Activated T-cell treated with anti-CD3 and anti-CD28 coated beads for 1 hour (primary cell): ENCODE measurements around the gene GAD2.
A peak's percentile ranks its signal among the peaks of the same experiment; 100 is the strongest.
"Not testable (repeated sequence)": the region's sequence is repeated elsewhere in the genome, so short reads cannot be mapped to it uniquely, and the experiment has no call there.

Experiments
- DNase-seq: peaks from one replicate; pipeline ENCODE4 v3.0.0-alpha.2; 2020; ENCODE audit warnings: low read depth

Gene GAD2

DNA sequence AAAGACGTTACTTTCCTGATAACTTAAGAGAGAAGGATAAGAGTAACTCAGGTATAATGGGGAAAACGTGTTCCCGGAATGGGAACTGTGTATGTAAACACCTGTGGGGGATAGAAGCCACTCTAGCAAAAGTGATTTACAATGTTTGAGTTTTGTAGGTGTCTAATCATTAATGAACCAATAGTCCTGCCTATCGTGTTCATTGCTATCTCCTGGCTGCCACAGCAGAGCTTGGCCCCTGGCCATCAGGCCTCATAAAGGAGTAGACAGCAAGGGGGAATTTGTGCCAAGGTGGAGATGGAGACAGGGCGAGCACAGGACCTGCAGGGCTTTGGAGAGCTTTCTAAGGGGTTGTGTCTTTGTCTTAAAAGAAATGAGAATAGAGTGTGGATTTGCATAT lies 102.1 kb downstream of the GAD2 start:
- no peak for DNase-seq

DNA sequence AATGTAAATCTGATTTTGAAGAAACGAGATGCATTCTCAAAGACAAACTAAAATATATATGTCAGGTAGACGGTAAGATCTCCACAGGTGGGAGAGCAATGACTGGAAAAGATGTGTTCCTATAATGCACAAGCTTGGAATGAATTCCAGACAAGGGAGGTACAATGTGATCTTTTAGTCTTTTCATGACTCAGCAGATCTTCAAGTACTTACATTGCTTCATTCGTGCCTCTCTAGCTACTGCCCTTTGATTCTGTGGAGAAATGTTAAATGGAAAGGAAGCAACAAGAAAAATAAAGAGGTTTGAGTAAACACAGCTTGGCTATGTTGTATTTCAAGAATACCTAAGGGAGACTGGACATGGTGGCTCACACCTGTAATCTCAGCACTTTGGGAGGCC lies 106.6 kb downstream of the GAD2 start:
- no peak for DNase-seq

DNA sequence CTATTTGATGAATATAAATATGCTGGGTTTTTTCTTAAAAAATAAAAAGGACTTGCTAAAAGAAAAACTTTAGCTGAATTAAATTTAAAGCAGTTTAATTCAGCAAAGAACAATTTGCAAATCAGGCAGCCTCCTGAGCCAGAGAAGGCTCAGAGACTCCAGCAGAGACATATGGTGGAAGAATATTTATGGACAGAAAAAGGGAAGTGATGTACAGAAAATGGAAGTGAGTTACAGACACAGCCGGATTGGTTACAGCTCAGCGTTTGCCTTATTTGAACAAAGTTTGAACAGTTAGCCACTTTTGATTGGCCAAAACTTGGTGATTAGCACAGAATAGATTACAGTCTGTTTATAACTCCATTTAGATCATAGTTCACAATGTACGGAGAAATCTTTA lies 110.3 kb downstream of the GAD2 start:
- no peak for DNase-seq

DNA sequence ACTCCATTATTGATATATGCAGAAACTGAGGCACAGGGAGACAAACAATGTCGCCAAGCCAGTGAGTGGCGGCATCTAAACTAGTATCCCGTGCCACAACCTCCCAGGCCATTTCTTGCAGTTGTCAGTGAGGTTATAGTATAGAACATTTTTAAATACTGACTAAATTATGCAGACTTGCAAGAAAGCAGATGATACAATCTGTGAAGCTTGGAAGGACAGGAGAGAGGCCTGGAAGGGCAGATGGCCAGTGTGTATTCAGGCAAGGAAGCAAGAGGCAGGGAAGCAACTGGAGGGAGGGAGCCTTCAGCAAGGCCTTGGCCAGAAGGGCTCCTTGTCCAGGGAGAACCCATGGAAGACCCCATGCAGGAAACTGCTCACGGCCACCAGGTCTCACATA lies 111.2 kb downstream of the GAD2 start:
- DNase-seq: no peak

DNA sequence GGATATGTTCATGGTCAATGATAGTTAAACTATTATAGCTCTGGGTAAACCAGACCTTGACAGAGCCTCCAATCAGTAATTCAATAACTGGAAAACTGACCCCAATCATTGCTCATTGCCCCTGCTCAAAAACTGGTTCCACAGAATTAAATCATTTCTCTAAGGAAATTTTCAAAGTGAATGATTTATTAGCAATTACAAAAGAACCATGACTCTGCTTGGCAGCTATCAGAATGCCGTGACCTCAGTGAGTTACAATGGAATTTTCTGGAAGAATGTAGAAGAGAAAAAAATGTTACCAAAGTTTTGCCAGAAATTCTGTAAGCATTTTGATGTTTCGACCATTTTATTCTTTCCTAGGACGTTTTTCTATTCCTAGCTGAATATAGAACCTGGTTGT lies 114.8 kb downstream of the GAD2 start:
- no peak for DNase-seq

DNA sequence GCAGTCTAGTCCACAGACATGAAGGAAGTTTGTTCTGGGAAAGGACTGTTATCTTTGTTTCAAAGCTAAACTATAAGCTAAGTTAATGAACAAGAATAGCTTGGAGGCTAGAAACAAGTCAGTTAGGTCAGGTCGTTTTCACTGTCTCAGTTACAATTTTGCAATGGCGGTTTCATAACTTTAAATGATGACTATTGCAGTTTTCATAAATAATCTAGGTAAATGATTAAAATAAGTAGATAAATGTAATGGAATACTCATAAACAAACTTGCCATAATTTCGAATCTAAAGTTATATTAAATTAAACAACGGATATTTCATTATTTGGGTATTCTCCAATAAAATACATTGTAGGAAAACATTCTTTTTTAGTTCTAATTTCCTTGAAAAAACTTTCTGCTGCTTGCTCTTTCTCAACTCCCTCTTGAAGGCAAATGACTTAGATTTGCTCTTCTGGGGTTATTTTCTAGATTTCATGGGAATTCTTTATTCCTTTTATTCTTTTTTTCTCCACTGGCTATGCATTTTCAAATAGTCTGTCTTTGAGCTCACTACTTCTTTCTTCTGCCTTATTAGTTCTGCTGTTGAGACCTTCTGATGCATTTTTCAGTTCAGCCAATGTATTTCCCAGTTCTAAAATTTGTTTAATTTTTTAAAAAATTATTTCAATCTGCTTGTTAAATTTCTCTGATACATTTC lies 117.8 kb downstream of the GAD2 start:
- DNase-seq: no peak

DNA sequence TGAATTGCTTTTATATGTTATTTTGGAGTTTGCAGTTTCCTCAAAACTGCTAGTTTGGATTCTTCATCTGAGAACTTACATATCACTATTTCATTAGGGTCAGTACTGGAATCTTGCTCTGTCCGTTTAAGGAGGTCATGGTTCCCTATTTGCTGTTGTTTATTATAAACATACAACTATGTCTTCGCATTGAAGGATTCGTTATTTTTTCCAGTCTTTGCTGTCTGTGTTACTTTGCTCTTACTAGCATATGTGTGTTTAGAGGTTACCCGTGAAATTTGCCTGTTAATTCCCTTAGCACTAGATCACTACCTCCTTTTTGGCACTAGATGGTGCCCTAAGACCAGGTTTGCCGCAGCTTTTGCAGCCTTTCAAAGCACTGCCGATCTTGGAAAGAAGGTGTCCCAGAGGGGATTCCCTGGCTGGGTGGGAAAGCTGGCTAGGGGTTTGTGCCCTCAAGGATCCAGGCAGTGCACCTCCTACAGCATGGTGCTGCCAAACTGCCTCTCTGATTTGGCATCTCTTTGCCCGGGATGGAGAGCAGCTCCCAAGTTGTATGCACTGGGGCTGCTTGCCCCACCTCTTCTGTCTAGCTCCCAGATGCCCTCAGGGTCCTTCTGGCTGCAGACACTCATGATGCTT lies 118.5 kb downstream of the GAD2 start:
- peak; percentile 51 for DNase-seq

DNA sequence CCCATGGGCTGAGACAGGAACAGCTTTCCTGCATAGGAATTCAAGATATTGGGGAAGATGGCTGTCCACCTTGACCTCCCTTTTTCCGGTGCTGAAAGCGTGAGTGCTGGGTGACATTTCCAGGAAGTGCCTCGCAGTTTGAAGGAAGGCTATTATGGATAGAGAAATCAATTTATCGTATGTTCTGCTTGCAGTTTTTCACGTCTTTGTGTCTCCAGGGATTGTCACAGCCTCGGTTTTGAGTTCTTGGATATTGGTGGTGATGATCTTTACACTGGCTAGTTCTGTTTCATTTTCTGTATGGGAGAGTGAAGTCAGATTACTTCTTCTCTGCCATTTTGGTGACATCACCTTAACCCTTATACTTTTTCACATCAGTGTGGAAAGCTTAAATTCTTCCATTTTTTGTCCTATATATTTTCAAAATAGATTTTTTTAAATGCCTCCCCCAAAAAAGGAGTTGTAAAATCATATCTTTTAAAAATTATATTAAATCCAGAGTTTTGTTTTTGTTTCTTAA lies 119.1 kb downstream of the GAD2 start:
- DNase-seq: no peak

DNA sequence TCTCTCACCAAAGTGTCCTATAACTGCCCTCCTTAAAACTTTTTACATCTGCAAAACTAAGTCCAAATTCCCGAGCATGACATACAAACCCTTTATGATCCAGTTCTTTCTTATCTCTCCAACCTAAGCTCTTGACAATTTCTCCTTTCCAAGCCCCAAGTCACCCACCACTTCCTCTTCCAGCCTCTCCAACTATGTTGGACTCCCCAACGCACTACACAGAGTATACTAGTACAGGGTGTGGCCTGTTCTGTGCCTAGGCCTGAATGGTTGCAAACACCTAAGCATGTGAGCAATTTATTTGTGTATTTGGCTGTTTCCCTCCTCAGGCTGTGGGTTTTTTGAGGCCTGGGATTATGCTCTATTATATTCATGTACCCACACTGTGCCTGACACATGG lies 120.4 kb downstream of the GAD2 start:
- DNase-seq: no peak

DNA sequence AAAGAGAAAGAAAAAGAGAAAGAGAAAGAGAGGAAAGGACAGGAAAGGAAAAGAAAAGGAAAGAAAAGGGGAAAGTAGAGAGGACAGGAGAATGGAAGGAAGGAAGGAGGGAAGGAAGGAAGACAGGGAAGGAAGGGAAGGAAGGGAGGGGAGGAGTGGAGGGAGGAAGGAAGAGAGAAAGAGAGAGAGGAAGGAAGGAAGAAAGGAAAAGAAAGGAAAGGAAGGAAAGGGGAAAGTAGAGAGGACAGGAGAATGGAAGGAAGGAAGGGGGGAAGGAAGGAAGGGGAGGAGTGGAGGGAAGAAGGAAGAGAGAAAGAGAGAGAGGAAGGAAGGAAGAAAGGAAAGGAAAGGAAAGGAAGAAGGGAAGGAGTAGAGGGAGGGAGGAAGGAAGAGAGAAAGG lies 125.1 kb downstream of the GAD2 start:
- DNase-seq: no peak

DNA sequence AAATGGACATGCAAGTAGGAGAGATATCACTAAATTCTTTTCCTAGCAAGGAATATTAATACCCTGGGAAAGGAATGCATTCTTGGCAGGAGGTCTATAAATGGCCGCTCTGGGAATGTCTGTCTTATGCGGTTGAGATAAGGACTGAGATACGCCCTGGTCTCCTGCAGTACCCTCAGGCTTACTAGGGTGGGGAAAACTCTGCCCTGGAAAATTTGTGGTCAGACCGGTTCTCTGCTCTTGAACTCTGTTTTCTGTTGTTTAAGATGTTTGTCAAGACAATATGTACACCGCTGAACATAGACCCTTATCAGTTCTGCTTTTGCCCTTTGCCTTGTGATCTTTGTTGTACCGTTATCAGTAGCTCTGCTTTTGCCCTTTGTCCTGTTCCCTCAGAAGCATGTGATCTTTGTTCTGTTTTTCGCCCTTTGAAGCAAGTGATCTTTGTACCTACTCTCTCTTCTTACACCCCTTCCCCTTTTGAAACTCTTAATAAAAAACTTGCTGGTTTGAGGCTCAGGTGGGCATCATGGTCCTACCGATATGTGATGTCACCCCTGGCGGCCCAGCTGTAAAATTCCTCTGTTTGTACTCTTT lies 132.3 kb downstream of the GAD2 start:
- DNase-seq: not testable (repeated sequence)
